Hepatocyte (in vitro differentiated cells): ENCODE data around the gene CEP78. TPM values are rescaled to one million over a fixed set of nuclear protein-coding genes. Genes with fewer than 3 reads are reported as not detected.

ENCODE experiments used
- DNase-seq: peaks from one replicate; pipeline ENCODE4 v3.0.0-alpha.2; 2016; ENCODE audit warnings: low spot score
- H2AFZ ChIP-seq: fragments of 200-600 bp; sonication (generic); 2 replicates; pipeline ENCODE4 v1.6.0; 2016; ENCODE audit warnings: antibody characterized with exemption, mild to moderate bottlenecking
- H3K27ac ChIP-seq: fragments of 200-600 bp; sonication (generic); 2 replicates; pipeline ENCODE4 v1.5.1; 2016; ENCODE audit warnings: mild to moderate bottlenecking
- H3K27me3 ChIP-seq: fragments of 200-600 bp; sonication (generic); 2 replicates; pipeline ENCODE4 v1.6.1; 2016
- H3K36me3 ChIP-seq: fragments of 200-600 bp; sonication (generic); replicated peaks from 2 replicates; pipeline ENCODE4 v1.5.1; 2016; ENCODE audit warnings: low read depth; ENCODE audit not compliant: insufficient read depth
- H3K4me1 ChIP-seq: fragments of 200-600 bp; sonication (generic); 2 replicates; pipeline ENCODE4 v1.5.1; 2016; ENCODE audit warnings: mild to moderate bottlenecking, moderate library complexity; ENCODE audit not compliant: insufficient read depth
- H3K4me2 ChIP-seq: fragments of 200-600 bp; sonication (generic); 2 replicates; pipeline ENCODE4 v1.6.0; 2016
- H3K4me3 ChIP-seq: fragments of 200-600 bp; sonication (generic); 2 replicates; pipeline ENCODE4 v1.5.1; 2016; ENCODE audit warnings: mild to moderate bottlenecking
- H3K79me2 ChIP-seq: fragments of 200-600 bp; sonication (generic); 2 replicates; pipeline ENCODE4 v1.6.0; 2017; ENCODE audit warnings: mild to moderate bottlenecking
- H3K9me2 ChIP-seq: fragments of 200-600 bp; sonication (generic); replicated peaks from 2 replicates; pipeline ENCODE4 v1.6.0; 2017; ENCODE audit warnings: mild to moderate bottlenecking; ENCODE audit not compliant: insufficient read depth
- H3K9me3 ChIP-seq: fragments of 200-600 bp; sonication (generic); 2 replicates; pipeline ENCODE4 v1.5.1; 2016; ENCODE audit warnings: low read depth, mild to moderate bottlenecking
- H4K20me1 ChIP-seq: fragments of 200-600 bp; sonication (generic); 2 replicates; pipeline ENCODE4 v1.6.0; 2016; ENCODE audit warnings: mild to moderate bottlenecking; ENCODE audit not compliant: insufficient read depth, poor library complexity, severe bottlenecking
- EZH2 ChIP-seq: fragments of 200-600 bp; sonication (generic); IDR thresholded peaks from 2 replicates; pipeline ENCODE4 v1.6.1; 2016; ENCODE audit warnings: antibody characterized with exemption, mild to moderate bottlenecking, borderline replicate concordance
- EZH2phosphoT487 ChIP-seq: fragments of 200-600 bp; sonication (generic); IDR thresholded peaks from one replicate; pipeline ENCODE4 v1.6.1; 2018; ENCODE audit warnings: antibody characterized with exemption, mild to moderate bottlenecking, low read depth, moderate library complexity; ENCODE audit not compliant: unreplicated experiment, severe bottlenecking
- WGBS: methylation state at CpG from one replicate; pipeline ENCODE4 v1.1.6; 2016; ENCODE audit warnings: low lambda C conversion rate; ENCODE audit errors: missing lambda C conversion rate; 5-methylcytosine and 5-hydroxymethylcytosine counted together
- polyA plus RNA-seq: library from polyadenylated mRNA; unstranded; fragments of >200 nt; fragmentation: Nextera tagmentation; extraction: Ambion mirVana; gene quantifications from 2 replicates; pipeline ENCODE4 v1.2.1, GENCODE V29; 2016
- total RNA-seq: library from RNA; depleted of rRNA; stranded (reverse); fragments of >200 nt; gene quantifications from 2 replicates; pipeline ENCODE4 v1.2.3, GENCODE V29; 2014
- TF ChIP-seq, protein P1 (sequence below): fragments of 200-600 bp; sonication (generic); IDR thresholded peaks from 2 replicates; pipeline ENCODE4 v1.5.1; 2016; ENCODE audit warnings: antibody characterized with exemption, mild to moderate bottlenecking; ENCODE audit not compliant: poor library complexity

The CEP78 gene
- total and polyA plus RNA-seq, 2 experiments from 2014 or later, result 8.1 to 17.2 TPM

DNA sequence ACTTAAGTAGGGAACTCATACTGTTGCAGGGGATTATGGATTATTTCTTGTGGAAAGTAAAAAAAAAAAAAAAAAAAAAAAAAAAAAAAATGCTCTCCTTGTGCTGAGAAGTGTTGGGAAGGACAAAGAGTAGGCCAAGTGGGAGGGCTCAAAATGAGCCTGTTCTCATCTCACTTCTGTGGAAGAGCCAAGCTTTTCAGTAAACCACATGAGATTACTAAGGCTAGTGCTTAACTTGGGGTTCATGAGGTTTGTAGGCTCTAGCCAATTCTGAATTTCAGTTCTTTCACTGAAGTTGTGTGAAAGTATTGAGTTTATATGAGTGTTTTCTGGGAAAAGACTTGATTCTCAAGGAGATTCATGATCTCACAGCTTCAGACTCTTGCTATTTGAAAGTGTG is 23.0 kb upstream of the CEP78 start:
- DNase-seq, result no peak
- Histone ChIP-seq H3K36me3 (no peaks in the 10 kb centered on the region), H3K4me1 (no peaks in the 10 kb centered on the region), H2AFZ (no peak overlapping the region), H3K4me3 (no peak overlapping the region), H3K9me3 (no peaks in the 10 kb centered on the region), H3K79me2 (no peaks in the 10 kb centered on the region), H3K4me2 (no peak overlapping the region), H4K20me1 (no peaks in the 10 kb centered on the region), H3K27ac (no peak overlapping the region), H3K9me2 (no peaks in the 10 kb centered on the region), H3K27me3 (no peaks in the 10 kb centered on the region)
- TF ChIP-seq EZH2, result no peak
- TF ChIP-seq, protein P1, sequence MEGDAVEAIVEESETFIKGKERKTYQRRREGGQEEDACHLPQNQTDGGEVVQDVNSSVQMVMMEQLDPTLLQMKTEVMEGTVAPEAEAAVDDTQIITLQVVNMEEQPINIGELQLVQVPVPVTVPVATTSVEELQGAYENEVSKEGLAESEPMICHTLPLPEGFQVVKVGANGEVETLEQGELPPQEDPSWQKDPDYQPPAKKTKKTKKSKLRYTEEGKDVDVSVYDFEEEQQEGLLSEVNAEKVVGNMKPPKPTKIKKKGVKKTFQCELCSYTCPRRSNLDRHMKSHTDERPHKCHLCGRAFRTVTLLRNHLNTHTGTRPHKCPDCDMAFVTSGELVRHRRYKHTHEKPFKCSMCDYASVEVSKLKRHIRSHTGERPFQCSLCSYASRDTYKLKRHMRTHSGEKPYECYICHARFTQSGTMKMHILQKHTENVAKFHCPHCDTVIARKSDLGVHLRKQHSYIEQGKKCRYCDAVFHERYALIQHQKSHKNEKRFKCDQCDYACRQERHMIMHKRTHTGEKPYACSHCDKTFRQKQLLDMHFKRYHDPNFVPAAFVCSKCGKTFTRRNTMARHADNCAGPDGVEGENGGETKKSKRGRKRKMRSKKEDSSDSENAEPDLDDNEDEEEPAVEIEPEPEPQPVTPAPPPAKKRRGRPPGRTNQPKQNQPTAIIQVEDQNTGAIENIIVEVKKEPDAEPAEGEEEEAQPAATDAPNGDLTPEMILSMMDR, result no peak

DNA sequence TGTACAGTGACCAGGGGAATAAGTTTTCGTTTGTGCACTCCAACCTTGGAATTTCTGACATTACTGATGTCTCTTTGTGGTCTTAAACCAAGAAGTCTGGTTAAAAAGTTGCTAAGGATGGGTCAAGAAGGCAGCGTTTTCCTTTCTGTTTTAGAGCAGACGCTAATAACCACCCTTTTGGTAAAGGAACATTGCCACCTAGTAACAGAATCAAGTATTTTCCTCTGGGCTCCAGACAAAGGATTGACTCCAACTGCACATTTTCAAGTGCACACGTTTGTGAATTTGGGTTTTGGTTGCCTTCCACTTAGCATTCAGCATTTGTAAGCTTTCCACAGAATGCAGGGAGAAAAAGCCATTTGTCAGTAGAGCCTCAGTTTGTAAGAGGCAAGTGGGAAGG is 22.2 kb upstream of the CEP78 start:
- Histone ChIP-seq H3K9me3 (no peaks in the 10 kb centered on the region), H3K4me1 (no peaks in the 10 kb centered on the region), H2AFZ (peak overlapping the region; percentile 43), H3K4me3 (no peak overlapping the region), H3K4me2 (peak overlapping the region; percentile 55), H3K79me2 (no peaks in the 10 kb centered on the region), H3K27ac (peak overlapping the region; percentile 27), H4K20me1 (no peaks in the 10 kb centered on the region), H3K27me3 (no peaks in the 10 kb centered on the region), H3K9me2 (no peaks in the 10 kb centered on the region), H3K36me3 (no peaks in the 10 kb centered on the region)
- peak; percentile 47 for DNase-seq
- TF ChIP-seq EZH2, result no peak
- TF ChIP-seq, protein P1, result peak; percentile 64
- WGBS, result 16% methylated on average over 4 of the region's 4 CpGs

DNA sequence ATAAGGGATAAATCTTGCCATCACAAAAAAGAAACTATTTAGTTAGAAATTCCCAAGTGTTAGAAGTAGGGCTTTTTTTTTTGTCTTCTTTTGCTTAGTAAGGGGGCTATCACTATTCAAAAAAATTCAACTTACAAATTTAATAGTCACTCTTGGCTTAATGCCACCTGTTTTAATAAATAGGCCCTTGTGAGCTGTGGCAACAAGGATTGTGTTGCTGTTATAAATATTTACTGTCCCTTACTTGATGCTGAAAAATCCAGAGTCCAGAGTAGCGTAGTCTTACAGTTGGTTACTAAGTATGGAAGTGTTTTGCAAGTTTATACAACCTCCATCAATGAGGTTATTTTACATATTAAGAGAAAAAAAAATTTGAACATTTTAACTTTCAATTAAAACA is 21.4 kb upstream of the CEP78 start:
- Histone ChIP-seq H3K36me3 (no peaks in the 10 kb centered on the region), H3K9me2 (no peaks in the 10 kb centered on the region), H3K27me3 (no peaks in the 10 kb centered on the region), H3K79me2 (no peaks in the 10 kb centered on the region), H2AFZ (no peak overlapping the region), H3K4me3 (no peak overlapping the region), H3K27ac (no peak overlapping the region), H3K9me3 (no peaks in the 10 kb centered on the region), H3K4me1 (no peaks in the 10 kb centered on the region), H4K20me1 (no peaks in the 10 kb centered on the region), H3K4me2 (no peak overlapping the region)
- 77% methylated on average over 1 of the region's 1 CpG for WGBS
- no peak for DNase-seq
- TF ChIP-seq, protein P1, result no peak
- TF ChIP-seq EZH2 (no peak), EZH2phosphoT487 (no peak)

DNA sequence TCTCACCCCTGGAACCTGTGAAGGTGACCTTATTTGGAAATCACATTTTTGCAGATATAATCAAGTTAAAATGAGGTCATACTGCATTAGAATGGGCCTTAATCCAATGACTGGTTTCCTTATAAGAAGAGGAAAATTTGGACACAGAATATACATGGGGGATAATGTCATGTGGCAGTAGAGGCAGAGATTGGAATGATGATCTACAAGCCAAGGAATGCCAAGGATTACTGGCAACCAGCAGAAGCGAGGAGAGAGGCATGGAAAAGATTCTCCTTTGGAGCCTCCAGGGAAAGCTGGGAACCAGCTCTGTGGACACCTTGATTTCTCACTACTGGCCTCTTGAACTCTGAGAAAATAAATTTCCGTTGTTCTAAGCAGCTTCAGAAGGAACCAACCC is 20.2 kb upstream of the CEP78 start:
- H3K4me2 ChIP-seq, result no peak overlapping the region
- H4K20me1 ChIP-seq, result no peaks in the 10 kb centered on the region
- H3K36me3 ChIP-seq, result no peaks in the 10 kb centered on the region
- TF ChIP-seq, protein P1, result no peak
- TF ChIP-seq EZH2 (no peak), EZH2phosphoT487 (no peak)
- H3K4me3 ChIP-seq, result no peak overlapping the region
- H2AFZ ChIP-seq, result no peak overlapping the region
- H3K79me2 ChIP-seq, result no peaks in the 10 kb centered on the region
- DNase-seq, result no peak
- H3K9me3 ChIP-seq, result no peaks in the 10 kb centered on the region
- H3K4me1 ChIP-seq, result no peaks in the 10 kb centered on the region
- no peak overlapping the region for H3K27ac ChIP-seq
- no peaks in the 10 kb centered on the region for H3K27me3 ChIP-seq
- WGBS, result 84% methylated on average over 2 of the region's 2 CpGs
- no peaks in the 10 kb centered on the region for H3K9me2 ChIP-seq
